OCI-LY3 (cell line): ENCODE measurements around the gene SHE.

Source experiments
- CTCF ChIP-seq: fragments of 200-600, 300-600 bp; sonication (generic); IDR thresholded peaks from 2 replicates; pipeline ENCODE4 v1.5.1; 2014; ENCODE audit warnings: antibody characterized with exemption, low read length, low read depth
- EZH2phosphoT487 ChIP-seq: fragments of 200-600 bp; shearing (Covaris generic); IDR thresholded peaks from 2 replicates; pipeline ENCODE4 v1.6.1; 2018; ENCODE audit warnings: antibody characterized with exemption, mixed run types, low read depth

- TF ChIP-seq EZH2phosphoT487, result no peak
- no peak for TF ChIP-seq CTCF
These were observed 5.8 kb downstream of the SHE start for GRCh38 chr1:154496383-154496782.
